IPS-18a (cell line): Measurements from ENCODE around the gene ILKAP.

Source experiments
- H3K27ac ChIP-seq: one replicate; pipeline ENCODE4 v1.5.1; 2013; ENCODE audit warnings: low read length
- H3K27me3 ChIP-seq: one replicate; pipeline ENCODE4 v1.6.1; 2013; ENCODE audit warnings: mild to moderate bottlenecking, low read length; ENCODE audit not compliant: control insufficient read depth, insufficient read depth
- H3K36me3 ChIP-seq: one replicate; pipeline ENCODE4 v1.6.1; 2013; ENCODE audit warnings: low read depth, low read length; ENCODE audit not compliant: control insufficient read depth
- H3K4me1 ChIP-seq: one replicate; pipeline ENCODE4 v1.6.1; 2013; ENCODE audit warnings: low read depth, low read length; ENCODE audit not compliant: control insufficient read depth
- H3K4me3 ChIP-seq: one replicate; pipeline ENCODE4 v1.5.1; 2013; ENCODE audit warnings: low read length
- H3K9ac ChIP-seq: one replicate; pipeline ENCODE4 v1.6.1; 2013; ENCODE audit warnings: mild to moderate bottlenecking, low read length, moderate library complexity
- H3K9me3 ChIP-seq: one replicate; pipeline ENCODE4 v1.6.1; 2013; ENCODE audit warnings: low read depth, low read length; ENCODE audit not compliant: control insufficient read depth

The ILKAP gene

GRCh38 chr2:238140721-238141540 lies 62.6 kb downstream of the ILKAP start:
- Histone ChIP-seq H3K36me3 (no peaks in the 10 kb centered on the region), H3K4me3 (no peak overlapping the region), H3K27me3 (no peaks in the 10 kb centered on the region), H3K4me1 (no peaks in the 10 kb centered on the region), H3K9ac (no peak overlapping the region), H3K9me3 (no peaks in the 10 kb centered on the region), H3K27ac (no peak overlapping the region)

GRCh38 chr2:238140040-238140439 lies 63.5 kb downstream of the ILKAP start:
- H3K9me3 ChIP-seq: no peaks in the 10 kb centered on the region
- no peak overlapping the region for H3K4me3 ChIP-seq
- H3K36me3 ChIP-seq: no peaks in the 10 kb centered on the region
- no peaks in the 10 kb centered on the region for H3K27me3 ChIP-seq
- no peak overlapping the region for H3K9ac ChIP-seq
- H3K4me1 ChIP-seq: no peaks in the 10 kb centered on the region
- H3K27ac ChIP-seq: no peak overlapping the region

DNA sequence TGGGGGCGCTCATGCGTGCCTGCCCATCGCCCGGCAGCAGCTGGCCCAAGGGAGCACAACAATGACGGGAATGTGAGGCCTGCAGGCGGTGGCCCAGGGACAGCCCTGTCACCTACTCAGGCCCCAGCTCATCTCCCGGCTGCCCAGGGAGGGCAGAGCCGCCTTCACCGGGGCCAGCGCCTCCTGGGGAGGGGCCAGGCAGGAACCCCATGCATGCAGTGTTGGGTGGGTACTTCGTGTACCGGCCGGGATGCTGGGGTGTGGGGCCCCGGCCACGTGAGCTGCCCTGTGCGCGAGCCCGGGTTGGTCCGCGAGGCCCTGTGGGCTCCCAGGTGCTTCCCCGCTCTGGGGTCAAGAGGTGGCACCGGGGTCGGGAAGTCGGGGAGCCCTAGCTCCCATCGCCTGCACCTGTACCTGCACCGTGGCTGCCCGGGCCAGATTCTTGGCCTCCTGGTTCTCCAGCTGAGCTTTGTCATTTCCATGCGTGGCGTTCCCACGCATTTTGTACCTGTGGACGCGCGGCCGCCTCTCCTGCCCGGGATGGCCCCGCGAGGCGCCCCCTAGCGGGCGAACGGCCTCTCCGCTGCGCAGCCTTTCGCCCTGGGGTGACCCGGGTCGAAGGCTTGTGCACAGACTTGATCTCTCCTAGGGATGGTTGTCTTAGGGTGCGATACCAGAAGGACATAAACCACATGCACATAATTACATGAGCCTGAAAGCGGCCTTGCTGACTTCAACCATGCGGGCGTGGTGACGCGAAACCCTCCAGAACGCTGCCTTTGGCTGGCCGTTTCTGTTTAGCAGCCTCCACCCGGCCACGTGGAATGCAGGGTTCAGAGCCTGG lies 64.1 kb downstream of the ILKAP start:
- Histone ChIP-seq H3K36me3 (no peaks in the 10 kb centered on the region), H3K27me3 (no peaks in the 10 kb centered on the region), H3K4me3 (no peak overlapping the region), H3K9me3 (no peaks in the 10 kb centered on the region), H3K27ac (no peak overlapping the region), H3K4me1 (no peaks in the 10 kb centered on the region), H3K9ac (no peak overlapping the region)

DNA sequence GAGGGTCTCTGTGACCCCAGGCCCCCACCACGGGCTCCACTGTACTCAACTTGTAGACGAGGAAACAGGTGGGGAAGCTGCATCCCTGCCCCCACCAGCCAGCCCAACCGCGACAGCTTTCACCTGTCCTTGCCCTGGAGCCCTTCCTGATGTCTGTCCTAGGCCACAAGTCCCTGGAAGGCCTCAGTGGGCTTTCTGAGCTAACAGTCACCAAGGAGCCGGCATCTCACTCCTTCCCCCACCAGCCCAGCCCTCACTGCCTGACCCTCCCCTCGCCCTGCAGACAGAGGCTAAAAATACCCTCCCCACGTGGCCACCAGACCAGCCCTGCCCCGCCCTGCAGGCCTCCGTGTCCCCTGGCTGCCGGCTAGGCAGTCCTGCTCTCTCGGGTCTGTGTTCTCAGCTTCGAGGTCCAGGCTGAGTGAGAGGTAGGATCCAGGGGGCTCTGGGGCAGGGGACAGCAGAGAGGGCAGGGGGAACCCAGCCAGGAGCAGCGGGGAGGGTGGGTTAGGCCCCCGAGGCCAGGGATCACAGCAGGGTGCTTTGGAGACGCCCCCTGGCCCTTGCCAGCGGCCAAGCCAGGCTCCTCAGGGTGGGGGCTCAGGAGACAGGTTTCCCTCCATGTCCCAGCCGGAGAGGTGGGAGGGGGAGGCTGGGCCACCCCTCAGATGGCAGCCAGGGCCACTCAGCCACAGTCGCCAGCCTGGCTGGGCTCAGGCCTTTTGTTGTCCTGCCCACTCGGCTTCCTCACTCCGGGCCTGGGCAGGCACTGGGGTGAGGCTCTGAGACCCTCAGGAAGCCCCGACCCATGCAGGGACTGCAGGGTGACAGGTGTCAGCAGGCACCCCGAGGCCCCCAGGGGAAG lies 64.9 kb downstream of the ILKAP start, which contains the start of gene KLHL30:
Gene KLHL30 (plus strand): TSS at position 338 of the 865 bp plus-strand sequence. CDS start 2,087 bp downstream, outside the sequence.
- Histone ChIP-seq H3K4me3 (no peak within 1 kb of the TSS), H3K36me3 (no peaks in the 10 kb centered on the region), H3K9me3 (no peaks in the 10 kb centered on the region), H3K27ac (no peak within 1 kb of the TSS), H3K4me1 (no peaks in the 10 kb centered on the region), H3K27me3 (no peaks in the 10 kb centered on the region), H3K9ac (no peak within 1 kb of the TSS)

- Histone ChIP-seq H3K9ac (no peak overlapping the region), H3K27ac (no peak overlapping the region), H3K4me3 (no peak overlapping the region), H3K4me1 (no peaks in the 10 kb centered on the region), H3K9me3 (no peaks in the 10 kb centered on the region), H3K27me3 (no peaks in the 10 kb centered on the region), H3K36me3 (no peaks in the 10 kb centered on the region)
These were observed 65.6 kb downstream of the ILKAP start for GRCh38 chr2:238137885-238138284.

GRCh38 chr2:238136820-238137537 lies 66.5 kb downstream of the ILKAP start:
- Histone ChIP-seq H3K9me3 (no peaks in the 10 kb centered on the region), H3K36me3 (no peaks in the 10 kb centered on the region), H3K4me1 (no peaks in the 10 kb centered on the region), H3K27ac (no peak overlapping the region), H3K4me3 (no peak overlapping the region), H3K27me3 (no peaks in the 10 kb centered on the region), H3K9ac (no peak overlapping the region)

DNA sequence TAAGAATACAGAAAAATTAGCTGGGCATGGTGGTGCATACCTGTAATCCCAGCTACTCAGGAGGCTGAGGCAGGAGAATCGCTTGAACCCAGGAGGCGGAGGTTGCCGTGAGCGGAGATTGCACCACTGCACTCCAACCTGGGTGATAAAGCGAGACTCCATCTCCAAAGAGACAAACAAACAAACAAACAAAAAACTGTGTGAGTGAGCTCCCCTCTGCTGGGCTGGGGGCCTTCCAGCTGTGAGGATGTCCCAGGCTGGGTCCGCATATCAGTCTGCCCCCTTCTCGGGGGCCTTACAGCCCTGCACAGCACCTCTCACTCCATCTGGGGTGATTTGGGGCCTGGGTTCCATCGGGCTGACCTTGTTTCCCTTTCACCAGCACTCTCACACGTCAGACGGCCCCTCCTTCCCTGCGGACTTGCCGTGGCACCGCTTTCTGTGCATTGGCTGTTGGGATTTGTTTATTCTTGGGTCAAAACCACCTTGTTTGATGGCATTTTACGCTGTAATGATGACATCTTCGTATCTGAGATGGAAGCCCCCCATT lies 67.8 kb downstream of the ILKAP start:
- H3K27me3 ChIP-seq: no peaks in the 10 kb centered on the region
- no peak overlapping the region for H3K27ac ChIP-seq
- H3K4me1 ChIP-seq: no peaks in the 10 kb centered on the region
- no peaks in the 10 kb centered on the region for H3K9me3 ChIP-seq
- no peak overlapping the region for H3K9ac ChIP-seq
- H3K4me3 ChIP-seq: no peak overlapping the region
- no peaks in the 10 kb centered on the region for H3K36me3 ChIP-seq

DNA sequence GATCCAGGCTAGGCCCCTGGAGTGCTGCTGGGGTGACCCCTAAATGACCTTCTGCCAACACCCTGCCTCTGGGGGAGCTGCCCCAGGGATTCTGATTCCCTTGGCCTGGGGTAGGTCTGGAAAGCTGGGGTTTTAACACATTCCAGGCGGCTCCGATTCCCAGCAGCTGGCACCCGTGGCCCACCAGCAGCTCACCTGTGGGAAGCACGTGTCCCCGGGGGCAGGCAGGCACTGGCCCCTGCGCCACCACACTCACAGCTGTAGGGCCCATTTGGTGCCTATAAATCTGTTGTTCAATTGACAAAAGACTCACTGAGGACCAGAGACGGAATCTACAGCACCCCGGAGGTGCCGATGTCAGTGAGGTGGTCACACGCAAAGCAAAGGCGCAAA lies 69.1 kb downstream of the ILKAP start:
- Histone ChIP-seq H3K9me3 (no peaks in the 10 kb centered on the region), H3K27ac (no peak overlapping the region), H3K36me3 (no peaks in the 10 kb centered on the region), H3K9ac (no peak overlapping the region), H3K27me3 (no peaks in the 10 kb centered on the region), H3K4me3 (no peak overlapping the region), H3K4me1 (no peaks in the 10 kb centered on the region)

- no peak overlapping the region for H3K27ac ChIP-seq
- H3K9ac ChIP-seq: no peak overlapping the region
- H3K4me1 ChIP-seq: no peaks in the 10 kb centered on the region
- H3K4me3 ChIP-seq: no peak overlapping the region
- no peaks in the 10 kb centered on the region for H3K27me3 ChIP-seq
- no peaks in the 10 kb centered on the region for H3K36me3 ChIP-seq
- H3K9me3 ChIP-seq: no peaks in the 10 kb centered on the region
These were observed 69.7 kb downstream of the ILKAP start for GRCh38 chr2:238133499-238134392.
